Peyer's patch (tissue), 4 donors: Measurements from ENCODE around the gene CSTB.

Source experiments
- POLR2A ChIP-seq, 2 donors: fragments of 450-650 bp; IDR thresholded peaks; one replicate each; pipeline ENCODE4 v1.5.1; 2017; ENCODE audit warnings: antibody characterized with exemption in 2 of 2, mild to moderate bottlenecking in 2 of 2, moderate library complexity in 2 of 2
- TF ChIP-seq, protein P1 (sequence below), 6 experiments: fragments of 450-650 bp in 4 of 6; fragments of 200-600 bp in 2 of 6; sonication (generic) in 1 of 6; IDR thresholded peaks; one replicate each; pipeline ENCODE4 v1.5.1; 2017 to 2019; ENCODE audit warnings: antibody characterized with exemption in 6 of 6, mild to moderate bottlenecking in 3 of 6, moderate library complexity in 1 of 6

DNA sequence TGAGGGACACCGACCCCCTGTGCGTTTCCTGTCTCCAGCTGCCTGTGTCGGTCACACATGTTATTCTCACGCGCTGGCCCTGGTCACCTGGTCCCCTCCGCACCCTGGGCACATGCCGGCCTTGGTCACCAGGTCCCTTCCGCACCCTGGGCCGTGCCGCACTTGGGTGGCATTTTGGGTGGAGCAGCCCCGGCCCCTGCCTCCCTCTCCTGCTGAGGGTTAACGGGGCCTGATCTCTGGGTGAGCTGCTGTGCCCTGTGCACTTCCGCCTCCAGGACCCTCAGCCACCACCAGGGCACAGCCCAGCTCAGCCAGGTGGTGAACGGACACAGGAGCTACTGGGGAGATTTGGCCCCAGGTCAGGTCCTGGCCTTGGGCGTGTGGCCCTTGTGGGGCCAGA is 39.9 kb upstream of the CSTB start:
- TF ChIP-seq, protein P1, sequence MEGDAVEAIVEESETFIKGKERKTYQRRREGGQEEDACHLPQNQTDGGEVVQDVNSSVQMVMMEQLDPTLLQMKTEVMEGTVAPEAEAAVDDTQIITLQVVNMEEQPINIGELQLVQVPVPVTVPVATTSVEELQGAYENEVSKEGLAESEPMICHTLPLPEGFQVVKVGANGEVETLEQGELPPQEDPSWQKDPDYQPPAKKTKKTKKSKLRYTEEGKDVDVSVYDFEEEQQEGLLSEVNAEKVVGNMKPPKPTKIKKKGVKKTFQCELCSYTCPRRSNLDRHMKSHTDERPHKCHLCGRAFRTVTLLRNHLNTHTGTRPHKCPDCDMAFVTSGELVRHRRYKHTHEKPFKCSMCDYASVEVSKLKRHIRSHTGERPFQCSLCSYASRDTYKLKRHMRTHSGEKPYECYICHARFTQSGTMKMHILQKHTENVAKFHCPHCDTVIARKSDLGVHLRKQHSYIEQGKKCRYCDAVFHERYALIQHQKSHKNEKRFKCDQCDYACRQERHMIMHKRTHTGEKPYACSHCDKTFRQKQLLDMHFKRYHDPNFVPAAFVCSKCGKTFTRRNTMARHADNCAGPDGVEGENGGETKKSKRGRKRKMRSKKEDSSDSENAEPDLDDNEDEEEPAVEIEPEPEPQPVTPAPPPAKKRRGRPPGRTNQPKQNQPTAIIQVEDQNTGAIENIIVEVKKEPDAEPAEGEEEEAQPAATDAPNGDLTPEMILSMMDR (IDR thresholded peaks at IDR 0.05) = no peak
- no peak for TF ChIP-seq POLR2A (IDR thresholded peaks at IDR 0.05)
